ENCODE measurements around the gene KCNIP2. TPM values are rescaled to one million over a fixed set of nuclear protein-coding genes. Genes with fewer than 3 reads are reported as not detected.

The KCNIP2 gene
- total RNA-seq, 1 experiment from 2014 or later, result 3.0 TPM

GRCh38 chr10:101785801-101786200 is 57.8 kb downstream of the KCNIP2 start:
- Histone ChIP-seq H2BK20ac (ENCODE audit: low read depth, low read length, poor library complexity, severe bottlenecking) (no peak overlapping the region), H3K9me3 (ENCODE audit: control insufficient read depth, low read depth, low read length) (no peaks in the 10 kb centered on the region), H4K91ac (ENCODE audit: insufficient read length, low read depth, low read length) (no peak overlapping the region), H2BK12ac (ENCODE audit: insufficient read length, low read depth, low read length) (no peak overlapping the region), H2AFZ (ENCODE audit: low read length) (no peak overlapping the region), H2AK5ac (ENCODE audit: insufficient read length, low read length) (no peak overlapping the region), H4K20me1 (ENCODE audit: control insufficient read depth, insufficient read depth, insufficient read length) (no peaks in the 10 kb centered on the region), H3K4ac (ENCODE audit: low read depth, low read length) (no peak overlapping the region), H3K27me3 (ENCODE audit: insufficient read depth, low read length) (no peaks in the 10 kb centered on the region), H2BK15ac (ENCODE audit: low read depth, low read length) (no peak overlapping the region), H3K23ac (ENCODE audit: insufficient read length, low read depth, low read length) (no peak overlapping the region), H3K18ac (ENCODE audit: insufficient read length, low read depth, low read length) (no peak overlapping the region), H3K4me2 (ENCODE audit: insufficient read depth, insufficient read length, low read length) (no peak overlapping the region), H3K14ac (ENCODE audit: insufficient read depth, low read length) (no peak overlapping the region), H2BK120ac (ENCODE audit: low read depth, low read length, poor library complexity, severe bottlenecking) (no peak overlapping the region), H4K5ac (ENCODE audit: insufficient read length, low read depth, low read length) (no peak overlapping the region), H3K79me2 (ENCODE audit: insufficient read depth, low read length) (peaks cover 2% of the 10 kb centered on the region; the same call in 1 of the 2 replicates), H4K8ac (replicated peaks; ENCODE audit: insufficient read length, low read depth, low read length) (no peak overlapping the region), H3K27ac (ENCODE audit: insufficient read length, low read depth, low read length) (no peak overlapping the region), H3K79me1 (ENCODE audit: insufficient read depth, low read depth, low read length, poor library complexity, severe bottlenecking) (no peaks in the 10 kb centered on the region), H3T11ph (ENCODE audit: low read length) (no peak overlapping the region), H3K23me2 (ENCODE audit: insufficient read length, low read depth, low read length, poor library complexity, severe bottlenecking) (peaks cover 16% of the 10 kb centered on the region), H3K9ac (ENCODE audit: extremely low read depth, insufficient read length, low read length) (no peak overlapping the region), H3K4me1 (ENCODE audit: insufficient read depth, low read length) (peaks cover 4% of the 10 kb centered on the region; the same call in 1 of the 2 replicates), H3K56ac (ENCODE audit: insufficient read length, low read depth, low read length) (no peak overlapping the region), H2BK5ac (ENCODE audit: insufficient read length, low read length) (no peak overlapping the region)
- Mint-ChIP-seq H3K4me1 (peaks cover 20 to 33% of the 10 kb centered on the region in 2 experiments), H3K27me3 (ENCODE audit: low read depth) (peaks cover 2% of the 10 kb centered on the region; the same call in 1 of the 2 replicates), H3K27ac (peak overlapping the region in 1 of 3 experiments; percentile 40; a peak in 1 of 7 replicates), H3K4me3 (no peak overlapping the region), H3K9me3 (no peaks in the 10 kb centered on the region; a peak in 1 of 5 replicates), H3K36me3 (ENCODE audit: insufficient read depth in 1 of 3, low read depth in 3 of 3) (peaks cover 21 to 55% (median 33%) of the 10 kb centered on the region in 3 experiments)
- TF ChIP-seq CTCF (conservative IDR thresholded peaks at IDR 0.05), result no peak
- DNase-seq, result no peak
- WGBS (ENCODE audit: extremely low coverage, insufficient read length, low lambda C conversion rate), result no CpG with 5 or more reads among the region's 2 CpGs

All from H9 (cell line).